IMR-90 (cell line): Measurements from ENCODE around the gene DCC.

Experiments used
- BHLHE40 ChIP-seq: fragments of 150-350 bp; IDR thresholded peaks from 2 replicates; pipeline ENCODE4 v1.6.1; 2016; ENCODE audit warnings: mild to moderate bottlenecking, low read depth, low read length
- POLR2A ChIP-seq: IDR thresholded peaks from 2 replicates; pipeline ENCODE4 v1.6.1; 2012; ENCODE audit warnings: mild to moderate bottlenecking, low read depth, low read length

DNA sequence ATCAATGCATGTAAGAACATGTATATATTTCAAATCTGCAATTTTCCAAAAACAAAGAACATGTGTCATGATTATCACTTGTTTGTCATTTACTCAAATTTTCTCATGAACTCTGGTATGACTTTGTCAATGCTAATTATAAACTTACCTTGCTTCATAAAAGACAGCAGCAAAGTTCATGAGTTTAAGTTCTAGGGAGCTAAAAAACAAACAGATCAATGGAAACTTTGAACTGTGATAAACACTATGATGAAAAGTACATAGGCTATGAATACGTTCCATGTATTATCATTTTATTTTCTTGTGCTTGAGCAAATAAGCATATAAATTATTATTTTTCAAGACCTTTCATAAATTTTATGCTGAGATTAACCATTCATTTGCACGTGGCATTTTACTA, 943.7 kb downstream of the DCC start:
- no peak for TF ChIP-seq POLR2A
- no peak for TF ChIP-seq BHLHE40
